Measurements from ENCODE around the gene CDK14.

GRCh38 chr7:91251877-91252276 lies 655.8 kb downstream of the CDK14 start:
- TF ChIP-seq TAF1 (IDR thresholded peaks at IDR 0.05; ENCODE audit: borderline replicate concordance, low read depth, low read length) (no peak), POLR2A (IDR thresholded peaks at IDR 0.05; ENCODE audit: low read depth, low read length) (no peak)
